Measurements from ENCODE around the gene CPD.

The CPD gene

DNA sequence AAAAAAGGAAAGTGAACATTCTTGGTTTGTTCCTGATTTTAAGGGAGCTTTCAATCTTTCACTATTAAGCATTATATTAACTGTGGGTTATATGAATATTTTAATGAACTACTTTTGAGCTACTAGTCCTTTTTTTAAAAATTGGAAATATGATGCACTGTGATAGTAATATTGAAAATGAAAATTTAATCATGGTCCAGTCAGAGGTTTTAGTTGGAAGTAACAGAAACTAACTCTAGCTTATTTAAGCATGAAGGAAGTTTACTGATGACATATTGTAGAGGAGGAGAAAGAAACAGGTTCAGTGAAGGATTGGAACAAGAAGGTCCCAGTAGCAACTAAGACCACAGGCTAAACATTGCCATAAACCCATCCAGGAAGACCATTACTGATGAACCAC lies 24.0 kb upstream of the CPD start:
- no peak for DNase-seq (ENCODE audit: low read depth, low spot score)

DNA sequence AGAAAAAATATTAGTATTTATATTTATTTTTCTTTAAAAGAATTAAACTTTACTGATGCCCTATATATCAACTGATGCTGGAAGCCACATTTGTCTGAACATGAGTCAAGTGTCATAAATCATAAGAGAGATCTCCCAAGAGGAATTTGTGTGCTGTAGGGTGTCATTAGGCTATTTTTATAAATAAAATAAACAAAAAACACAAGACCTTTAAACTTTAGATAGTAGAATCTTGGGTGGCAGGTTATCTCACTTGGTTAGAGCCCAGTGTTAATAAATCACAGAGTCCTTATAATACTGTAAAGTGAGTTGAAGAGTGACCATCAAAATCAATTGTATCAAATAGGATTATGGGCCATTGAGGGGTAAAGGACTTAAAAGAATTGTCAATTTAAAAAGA lies 21.3 kb upstream of the CPD start:
- DNase-seq (ENCODE audit: low read depth, low spot score), result no peak

DNA sequence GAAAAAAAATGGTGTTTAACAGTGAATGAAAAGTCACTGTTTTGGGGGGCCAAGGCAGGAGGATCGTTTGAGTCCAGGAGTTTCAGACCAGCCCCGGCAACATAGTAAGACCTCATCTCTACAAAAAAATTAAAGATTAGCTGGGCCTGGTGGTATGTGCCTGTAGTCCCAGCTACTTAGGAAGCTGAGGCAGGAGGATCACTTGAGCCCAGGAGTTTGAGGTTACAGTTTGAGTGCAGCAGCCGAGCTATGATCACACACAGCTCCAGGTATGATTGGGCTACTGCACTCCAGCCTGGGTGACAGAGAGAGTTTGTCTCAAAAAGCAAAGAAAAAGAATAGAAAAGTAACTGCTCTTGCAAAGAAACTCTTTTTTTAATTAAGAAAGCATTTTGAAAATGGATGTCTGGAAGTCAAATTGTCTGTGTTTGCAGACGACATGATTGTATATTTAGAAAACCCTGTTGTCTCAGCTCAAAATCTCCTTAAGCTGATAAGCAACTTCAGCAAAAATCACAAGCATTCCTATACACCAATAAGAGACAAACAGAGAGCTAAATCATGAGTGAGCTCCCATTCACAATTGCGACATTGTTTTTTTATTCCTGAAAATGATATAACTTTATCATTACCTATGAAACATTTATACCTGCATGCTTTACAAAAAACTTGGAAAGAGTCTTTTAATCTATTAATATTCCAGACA lies 20.5 kb upstream of the CPD start:
- DNase-seq (ENCODE audit: low read depth, low spot score), result no peak

GRCh38 chr17:30360086-30360808 lies 18.5 kb upstream of the CPD start:
- DNase-seq (ENCODE audit: low read depth, low spot score), result no peak

DNA sequence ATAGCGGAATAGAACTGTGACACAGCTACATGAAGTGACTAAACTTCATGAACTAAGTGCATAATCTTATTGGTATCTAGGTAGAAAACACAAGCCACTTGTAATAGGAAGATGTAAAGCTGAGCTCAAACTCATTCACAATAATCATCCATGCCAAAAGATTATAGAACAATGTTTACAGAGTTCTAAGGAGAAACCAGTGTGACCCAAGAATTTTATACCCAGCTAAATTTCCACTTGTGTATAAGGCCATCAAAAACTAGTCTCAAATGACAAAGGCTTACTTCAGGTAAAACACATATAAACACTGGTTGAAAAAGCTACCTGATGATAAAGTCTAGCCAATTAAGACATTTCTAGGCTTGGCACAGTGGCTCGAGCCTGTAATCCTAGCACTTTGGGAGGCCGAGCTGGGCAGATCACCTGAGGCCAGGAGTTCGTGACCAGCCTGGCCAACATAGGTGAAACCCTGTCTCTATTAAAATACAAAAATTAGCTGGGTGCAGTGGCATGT lies 16.9 kb upstream of the CPD start:
- no peak for DNase-seq (ENCODE audit: low read depth, low spot score)

- peak; percentile 36 for DNase-seq (ENCODE audit: low read depth, low spot score)
Observed at GRCh38 chr17:30363715-30364202, 15.0 kb upstream of the CPD start.

DNA sequence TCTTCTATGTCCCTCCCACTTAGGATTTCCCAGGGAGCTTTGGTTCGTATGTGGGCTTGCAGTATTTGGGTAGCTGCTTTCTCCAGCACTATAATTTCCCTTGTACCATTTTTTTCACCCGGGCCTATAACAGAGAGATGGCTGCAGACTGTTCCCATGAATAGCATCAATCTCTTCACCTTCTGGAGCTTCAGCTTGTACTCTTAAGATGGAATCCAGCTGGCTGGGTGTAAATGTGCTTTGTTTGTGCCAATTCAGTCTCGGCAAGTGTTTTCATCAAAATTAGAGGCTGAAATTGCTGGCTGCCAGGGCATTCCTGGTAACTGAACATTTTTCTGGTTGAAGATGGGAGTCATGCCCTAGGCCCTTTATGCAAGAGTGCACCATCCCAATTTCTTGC lies 12.2 kb upstream of the CPD start:
- DNase-seq (ENCODE audit: low read depth, low spot score), result no peak

GRCh38 chr17:30368912-30369720 lies 9.6 kb upstream of the CPD start:
- no peak for DNase-seq (ENCODE audit: low read depth, low spot score)

DNA sequence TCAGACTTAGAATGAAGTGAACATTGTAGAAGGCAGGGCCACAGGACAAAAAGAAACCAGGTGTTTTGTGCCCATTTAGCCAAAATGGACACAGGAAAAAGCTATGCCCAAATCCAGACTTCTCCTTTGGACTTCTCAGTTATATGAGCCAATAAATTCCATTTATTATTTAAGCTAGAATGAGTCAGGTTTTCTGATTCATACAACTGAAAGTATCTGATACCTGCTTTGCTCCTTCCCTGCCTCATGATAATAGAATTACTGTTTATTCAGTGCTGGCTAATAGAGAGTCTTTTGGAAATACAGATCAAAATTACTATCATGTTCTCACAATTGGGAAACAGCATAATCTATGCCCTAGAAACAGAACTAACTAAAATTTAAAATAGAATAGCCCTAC lies 8.7 kb upstream of the CPD start:
- peak; percentile 6 for DNase-seq (ENCODE audit: low read depth, low spot score)

- peak; percentile 11 for DNase-seq (ENCODE audit: low read depth, low spot score)
Observed at GRCh38 chr17:30372755-30373154, 6.0 kb upstream of the CPD start.

DNA sequence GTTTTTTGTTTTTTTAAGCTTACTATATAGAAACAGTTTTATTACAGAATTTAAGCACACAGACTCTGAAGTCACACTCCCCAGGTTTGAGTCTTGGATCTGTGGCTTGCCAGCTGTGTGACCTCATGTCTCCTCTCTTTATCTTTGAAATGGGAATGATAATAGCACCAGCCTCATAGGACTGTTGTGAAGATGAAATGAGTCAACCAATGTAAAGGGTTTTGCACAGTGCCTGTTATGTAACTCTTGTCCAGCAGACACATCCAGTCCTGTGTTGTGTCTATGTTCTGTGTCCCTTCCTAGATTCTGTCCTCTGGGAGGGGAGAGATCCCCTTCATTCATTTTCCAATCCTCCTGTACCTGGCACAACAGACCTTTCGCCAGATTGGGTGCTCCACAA lies 3.1 kb upstream of the CPD start:
- no peak for DNase-seq (ENCODE audit: low read depth, low spot score)

GRCh38 chr17:30376621-30377452 lies 1.9 kb upstream of the CPD start:
- peak; percentile 49 for DNase-seq (ENCODE audit: low read depth, low spot score)

GRCh38 chr17:30377574-30378240 lies 1.0 kb upstream of the CPD start:
- DNase-seq (ENCODE audit: low read depth, low spot score), result peak; percentile 4

- DNase-seq (ENCODE audit: low read depth, low spot score), result no peak
Observed at GRCh38 chr17:30378241-30378824, 394 bp upstream of the CPD start.

GRCh38 chr17:30379303-30379902 lies 676 bp downstream of the CPD start:
- peak; percentile 26 for DNase-seq (ENCODE audit: low read depth, low spot score)

GRCh38 chr17:30379903-30380381 lies 1.2 kb downstream of the CPD start:
- peak; percentile 8 for DNase-seq (ENCODE audit: low read depth, low spot score)

- no peak for DNase-seq (ENCODE audit: low read depth, low spot score)
Observed at GRCh38 chr17:30380643-30381339, 2.1 kb downstream of the CPD start.

- DNase-seq (ENCODE audit: low read depth, low spot score), result no peak
Observed at GRCh38 chr17:30381340-30381659, 2.6 kb downstream of the CPD start.

DNA sequence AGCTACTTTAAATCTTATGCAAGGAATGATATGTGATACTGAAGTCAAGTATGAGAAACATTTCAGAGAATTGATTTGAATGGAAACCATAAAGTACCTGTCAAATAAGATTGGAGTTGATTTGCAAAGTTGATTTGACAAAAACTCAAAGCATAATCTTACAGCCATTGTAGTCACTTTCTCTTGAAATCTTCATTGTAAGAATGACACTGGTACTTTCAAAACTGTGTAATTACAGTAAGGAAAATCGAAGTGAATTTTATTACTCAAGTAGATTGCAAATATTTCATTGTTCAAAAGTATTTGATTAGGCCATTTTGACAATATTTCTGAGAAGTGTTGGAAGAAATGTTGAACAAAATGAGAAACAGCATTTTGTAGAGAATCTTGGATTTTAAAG lies 3.6 kb downstream of the CPD start:
- DNase-seq (ENCODE audit: low read depth, low spot score), result no peak
